PC-9 (cell line): ENCODE measurements around the gene ZNF469. TPM values are rescaled to one million over a fixed set of nuclear protein-coding genes. Genes with fewer than 3 reads are reported as not detected.

Experiments used
- BruUV-seq: library from RNA; stranded (reverse); fragments of 400-500 nt; replicated peaks from 2 replicates; lab custom pipeline; 2021; lab: Mats Ljungman, UMichigan
- CTCF ChIA-PET: fragments of 300-600 bp; sonication (Branson Sonifier 250); formaldehyde crosslinking; loops from one replicate; lab custom pipeline; 2022; ENCODE audit warnings: antibody characterized with exemption; lab: Charles Lee
- POLR2A ChIA-PET: fragments of 300-600 bp; sonication (Branson Sonifier 250); formaldehyde crosslinking; loops from one replicate; lab custom pipeline; 2022; ENCODE audit warnings: antibody characterized with exemption; ENCODE audit not compliant: unreplicated experiment; lab: Charles Lee
- DNase-seq, 2 experiments: peaks; one replicate each; pipeline versions ENCODE4 v3.0.0 to v3.0.0-alpha.2; 2015 to 2022; ENCODE audit warnings: mixed read lengths in 1 of 2
- H2AFZ ChIP-seq: fragments of 200-600 bp; sonication (generic); 2 replicates; pipeline ENCODE4 v1.8.1; 2017; ENCODE audit warnings: antibody characterized with exemption
- H3F3A ChIP-seq: fragments of 200-600 bp; sonication (generic); 2 replicates; pipeline ENCODE4 v1.8.1; 2017; ENCODE audit warnings: antibody characterized with exemption, mild to moderate bottlenecking, low read depth; ENCODE audit not compliant: insufficient read depth
- H3K27ac ChIP-seq: fragments of 200-600 bp; sonication (generic); 2 replicates; pipeline ENCODE4 v1.6.1; 2016; ENCODE audit warnings: mixed run types
- H3K27me3 ChIP-seq: fragments of 200-600 bp; sonication (generic); 2 replicates; pipeline ENCODE4 v1.6.1; 2016; ENCODE audit warnings: low read depth, mixed run types; ENCODE audit not compliant: insufficient read depth
- H3K36me3 ChIP-seq: fragments of 200-600 bp; sonication (generic); 2 replicates; pipeline ENCODE4 v1.6.1; 2016; ENCODE audit warnings: low read depth, mixed run types
- H3K4me1 ChIP-seq: fragments of 200-600 bp; sonication (generic); replicated peaks from 2 replicates; pipeline ENCODE4 v1.6.1; 2016; ENCODE audit warnings: mixed run types; ENCODE audit not compliant: insufficient read depth
- H3K4me2 ChIP-seq: fragments of 200-600 bp; sonication (generic); 2 replicates; pipeline ENCODE4 v1.6.1; 2017; ENCODE audit warnings: mixed run types
- H3K4me3 ChIP-seq: fragments of 200-600 bp; sonication (generic); 2 replicates; pipeline ENCODE4 v1.6.1; 2016; ENCODE audit warnings: mixed run types
- H3K79me2 ChIP-seq: fragments of 200-600 bp; sonication (generic); 2 replicates; pipeline ENCODE4 v1.6.1; 2017; ENCODE audit warnings: low read depth, mixed run types
- H3K9me2 ChIP-seq: fragments of 200-600 bp; sonication (generic); 2 replicates; pipeline ENCODE4 v1.8.1; 2017; ENCODE audit warnings: mild to moderate bottlenecking; ENCODE audit not compliant: insufficient read depth
- H3K9me3 ChIP-seq: fragments of 200-600 bp; sonication (generic); 2 replicates; pipeline ENCODE4 v1.8.1; 2016; ENCODE audit warnings: low read depth; ENCODE audit not compliant: insufficient read depth
- H4K20me1 ChIP-seq: fragments of 200-600 bp; sonication (generic); 2 replicates; pipeline ENCODE4 v1.8.1; 2017; ENCODE audit not compliant: insufficient read depth
- EZH2 ChIP-seq: fragments of 200-600 bp; sonication (generic); IDR thresholded peaks from 2 replicates; pipeline ENCODE4 v1.8.0; 2017; ENCODE audit warnings: antibody characterized with exemption, low read depth
- intact Hi-C: fragments of 100-400 bp; cut with micrococcal nuclease; formaldehyde crosslinking; loops from one replicate; pipeline ENCODE4 v1.10.0; 2022; ENCODE audit not compliant: unreplicated experiment
- total RNA-seq: library from RNA; stranded (reverse); gene quantifications from 2 replicates; pipeline ENCODE4 v1.2.3, GENCODE V29; 2021
- TF ChIP-seq, protein P1 (sequence below): fragments of 200-600 bp; sonication (generic); conservative IDR thresholded peaks from 2 replicates; pipeline ENCODE4 v1.6.1; 2017; ENCODE audit warnings: mixed run types, antibody characterized with exemption, mild to moderate bottlenecking, moderate library complexity

ZNF469 gene
- total RNA-seq, 1 experiment from 2014 or later = 9.8 TPM

DNA sequence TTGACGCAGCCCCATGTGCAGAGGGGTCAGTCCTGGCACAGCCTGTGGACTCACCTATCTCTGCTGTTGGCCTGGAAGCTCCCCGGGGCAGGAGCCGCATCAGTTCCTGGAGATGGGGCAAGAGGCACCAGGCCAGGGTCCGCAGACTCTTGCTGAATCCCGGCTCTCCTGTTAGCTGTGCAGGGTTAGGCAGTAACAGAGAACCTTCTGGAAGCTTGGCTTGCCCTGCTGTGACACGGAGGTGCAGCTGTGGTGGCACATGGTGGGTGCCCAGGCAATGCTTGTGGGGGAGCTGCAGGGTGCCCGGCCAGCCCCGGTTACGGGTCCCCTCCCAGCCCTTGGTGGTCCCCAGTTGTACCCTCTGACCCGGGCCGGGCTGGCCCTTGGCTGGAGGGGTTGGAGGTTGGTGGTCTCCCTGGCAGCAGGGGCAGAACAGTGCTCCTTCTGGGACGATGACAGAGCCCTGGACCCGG lies 26.0 kb upstream of the ZNF469 start:
- intact Hi-C loops = no loop called here
- H3K4me1 ChIP-seq = peaks cover 7% of the 10 kb centered on the region; the same call in 1 of the 2 replicates
- BruUV-seq = no TSS peak
- no peak for DNase-seq
- no peaks in the 10 kb centered on the region for H3K9me3 ChIP-seq
- POLR2A ChIA-PET = no interaction called here
- no peak overlapping the region for H3K27ac ChIP-seq
- H3K4me2 ChIP-seq = no peak overlapping the region
- H3F3A ChIP-seq = no peaks in the 10 kb centered on the region
- H4K20me1 ChIP-seq = no peaks in the 10 kb centered on the region
- no peak for TF ChIP-seq EZH2
- TF ChIP-seq, protein P1, sequence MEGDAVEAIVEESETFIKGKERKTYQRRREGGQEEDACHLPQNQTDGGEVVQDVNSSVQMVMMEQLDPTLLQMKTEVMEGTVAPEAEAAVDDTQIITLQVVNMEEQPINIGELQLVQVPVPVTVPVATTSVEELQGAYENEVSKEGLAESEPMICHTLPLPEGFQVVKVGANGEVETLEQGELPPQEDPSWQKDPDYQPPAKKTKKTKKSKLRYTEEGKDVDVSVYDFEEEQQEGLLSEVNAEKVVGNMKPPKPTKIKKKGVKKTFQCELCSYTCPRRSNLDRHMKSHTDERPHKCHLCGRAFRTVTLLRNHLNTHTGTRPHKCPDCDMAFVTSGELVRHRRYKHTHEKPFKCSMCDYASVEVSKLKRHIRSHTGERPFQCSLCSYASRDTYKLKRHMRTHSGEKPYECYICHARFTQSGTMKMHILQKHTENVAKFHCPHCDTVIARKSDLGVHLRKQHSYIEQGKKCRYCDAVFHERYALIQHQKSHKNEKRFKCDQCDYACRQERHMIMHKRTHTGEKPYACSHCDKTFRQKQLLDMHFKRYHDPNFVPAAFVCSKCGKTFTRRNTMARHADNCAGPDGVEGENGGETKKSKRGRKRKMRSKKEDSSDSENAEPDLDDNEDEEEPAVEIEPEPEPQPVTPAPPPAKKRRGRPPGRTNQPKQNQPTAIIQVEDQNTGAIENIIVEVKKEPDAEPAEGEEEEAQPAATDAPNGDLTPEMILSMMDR = no peak
- no peak overlapping the region for H2AFZ ChIP-seq
- H3K9me2 ChIP-seq = no peaks in the 10 kb centered on the region
- CTCF ChIA-PET = no interaction called here
- H3K27me3 ChIP-seq = peaks cover 4% of the 10 kb centered on the region; the same call in 1 of the 2 replicates
- H3K4me3 ChIP-seq = no peak overlapping the region
- H3K36me3 ChIP-seq = no peaks in the 10 kb centered on the region
- no peaks in the 10 kb centered on the region for H3K79me2 ChIP-seq

DNA sequence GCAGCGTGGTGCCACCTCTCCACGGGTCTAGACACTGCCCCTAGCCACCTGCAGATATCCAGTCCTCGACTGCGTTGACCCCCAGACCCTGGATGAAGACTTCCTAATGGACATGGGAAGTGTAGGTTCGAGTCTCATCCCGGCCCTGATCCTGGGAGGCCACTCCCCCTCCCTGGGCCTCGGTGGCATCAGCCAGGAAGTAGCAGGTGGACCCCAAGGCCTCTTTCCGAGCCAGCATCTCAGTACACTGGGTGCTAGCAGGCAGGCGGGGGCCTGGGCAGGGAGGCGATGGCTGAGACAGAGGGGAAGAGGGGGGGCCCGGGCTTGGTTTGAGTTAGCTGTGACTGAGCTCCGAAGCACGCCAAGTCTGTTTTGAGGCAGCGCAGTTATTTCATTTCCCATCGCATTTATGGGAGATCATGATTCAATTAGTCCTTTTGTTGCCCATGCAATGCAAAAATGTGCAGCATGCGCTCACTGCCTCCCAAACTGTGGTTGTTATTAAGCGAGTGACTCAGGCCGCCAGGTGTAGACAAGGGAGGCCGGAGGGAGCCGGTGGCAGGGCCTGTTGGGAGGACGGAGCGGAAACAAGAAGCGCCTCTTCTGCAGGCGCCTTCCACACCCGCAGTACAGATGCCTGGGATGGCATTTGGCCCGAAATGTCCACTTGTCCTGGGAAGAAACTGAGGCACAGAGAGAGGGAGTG lies 25.3 kb upstream of the ZNF469 start:
- intact Hi-C loops = no loop called here
- Histone ChIP-seq H4K20me1 (no peaks in the 10 kb centered on the region), H2AFZ (no peak overlapping the region), H3K36me3 (no peaks in the 10 kb centered on the region), H3K4me2 (no peak overlapping the region), H3K4me1 (no peaks in the 10 kb centered on the region), H3K4me3 (no peak overlapping the region), H3K9me3 (no peaks in the 10 kb centered on the region), H3K27me3 (peaks cover 4% of the 10 kb centered on the region; the same call in 1 of the 2 replicates), H3K79me2 (no peaks in the 10 kb centered on the region), H3F3A (no peaks in the 10 kb centered on the region), H3K27ac (no peak overlapping the region), H3K9me2 (no peaks in the 10 kb centered on the region)
- no peak for DNase-seq
- ChIA-PET CTCF (no interaction called here), POLR2A (no interaction called here)
- BruUV-seq = no TSS peak
- TF ChIP-seq, protein P1 = no peak
- TF ChIP-seq EZH2 = no peak

DNA sequence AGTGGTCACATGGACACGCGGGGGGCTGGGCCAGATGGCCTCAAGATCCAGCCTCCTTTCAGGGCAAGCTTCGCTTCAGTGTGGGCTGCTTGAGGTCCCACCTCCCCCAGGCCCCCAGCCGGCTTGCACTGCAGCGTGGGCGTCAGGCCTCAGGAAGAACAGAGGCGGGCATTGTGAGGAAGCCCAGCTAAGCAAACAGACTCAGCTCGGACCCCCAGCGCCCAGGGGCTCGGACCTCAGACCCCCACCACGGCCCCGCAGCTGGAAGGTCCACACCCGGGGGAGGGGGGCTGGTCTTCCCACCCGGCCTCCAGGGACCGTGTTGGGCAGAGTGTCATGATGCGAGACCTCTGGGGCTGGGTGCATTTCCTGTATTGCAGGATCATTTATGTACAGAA lies 24.7 kb upstream of the ZNF469 start:
- Histone ChIP-seq H2AFZ (no peak overlapping the region), H3K9me3 (no peaks in the 10 kb centered on the region), H3K79me2 (no peaks in the 10 kb centered on the region), H3K36me3 (no peaks in the 10 kb centered on the region), H4K20me1 (no peaks in the 10 kb centered on the region), H3K4me2 (no peak overlapping the region), H3K9me2 (no peaks in the 10 kb centered on the region), H3K4me3 (no peak overlapping the region), H3K4me1 (no peaks in the 10 kb centered on the region), H3K27ac (no peak overlapping the region), H3F3A (no peaks in the 10 kb centered on the region), H3K27me3 (peaks cover 4% of the 10 kb centered on the region; the same call in 1 of the 2 replicates)
- intact Hi-C loops = no loop called here
- no TSS peak for BruUV-seq
- ChIA-PET CTCF (no interaction called here), POLR2A (no interaction called here)
- DNase-seq = no peak
- TF ChIP-seq EZH2 = no peak
- TF ChIP-seq, protein P1 = no peak
